ENCODE results near the gene PRR20G. TPM values are rescaled to one million over a fixed set of nuclear protein-coding genes. Genes with fewer than 3 reads are reported as not detected.

PRR20G gene
- total and polyA plus RNA-seq, 10 of the 15 experiments (the other 5 are each of a cell fraction or from before 2014, with no cell fraction given), result not detected

DNA sequence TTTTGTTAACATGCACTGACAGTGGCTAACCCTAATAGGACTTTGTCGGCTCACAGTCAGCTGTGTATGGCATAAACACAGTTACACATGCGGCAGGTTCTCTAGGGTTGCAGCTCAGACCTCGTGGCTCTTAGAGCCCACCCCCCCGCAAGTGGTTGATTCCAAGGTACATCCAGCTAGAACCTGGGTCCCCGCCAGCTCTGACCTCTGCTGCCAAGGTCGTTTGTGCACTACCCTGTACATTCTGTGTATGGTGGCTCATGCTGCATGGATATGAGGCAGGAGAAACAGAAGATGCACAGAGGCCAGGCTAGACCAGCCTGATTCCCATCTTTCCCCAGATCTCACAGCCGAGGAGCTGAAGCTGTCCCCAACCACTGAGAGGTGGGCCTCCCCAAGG lies 25.9 kb downstream of the PRR20G start:
- no peak for ATAC-seq
- no peak overlapping the region for H3K27ac ChIP-seq (ENCODE audit: control insufficient read depth, insufficient read depth)

More for the DNA sequence above, 25.9 kb downstream of the PRR20G start:
- H3K9ac ChIP-seq (ENCODE audit: control insufficient read depth, insufficient read depth, low read length), result no peak overlapping the region
- RAD21 ChIA-PET (ENCODE audit: unreplicated experiment), result interaction anchor here (1.0 kb wide), 1 partner anchor 20 kb away, joined by 3 read pairs; no protein-coding TSS in a partner anchor
- H3K27me3 ChIP-seq (replicated peaks in 1 of 2; ENCODE audit: control insufficient read depth in 2 of 2, insufficient read depth in 2 of 2, low read length in 1 of 2), result no peaks in the 10 kb centered on the region; a peak in 2 of 4 replicates
- BruUV-seq (replicated peaks), result no TSS peak
- H3K4me3 ChIP-seq, result no peak overlapping the region
- DNase-seq (ENCODE audit: low read depth, low spot score), result no peak
- POLR2A ChIA-PET, result no interaction called here
- SMC1A ChIA-PET (ENCODE audit: uncharacterized antibody, unreplicated experiment), result no interaction called here
- H2AFZ ChIP-seq (ENCODE audit: control insufficient read depth, low read depth, low read length), result no peak overlapping the region
- TF ChIP-seq NRF1 (conservative IDR thresholded peaks at IDR 0.05; ENCODE audit: low read depth, low read length) (no peak), CHD1 (IDR thresholded peaks at IDR 0.05; ENCODE audit: low read depth, low read length) (no peak), RCOR1 (conservative IDR thresholded peaks at IDR 0.05; ENCODE audit: low read depth, low read length) (no peak), TCF3 (IDR thresholded peaks at IDR 0.05; ENCODE audit: borderline replicate concordance, insufficient read depth, low read depth, low read length) (no peak), RBBP5 (conservative IDR thresholded peaks at IDR 0.05) (no peak), ZNF274 (IDR thresholded peaks at IDR 0.05; ENCODE audit: insufficient read depth, insufficient read length) (no peak), RUNX3 (IDR thresholded peaks at IDR 0.05; ENCODE audit: low read length) (no peak), ZNF217 (IDR thresholded peaks at IDR 0.05) (no peak), NR2C2 (IDR thresholded peaks at IDR 0.05; ENCODE audit: borderline replicate concordance, control insufficient read depth, insufficient read length, low read depth) (no peak), CBX3 (IDR thresholded peaks at IDR 0.05; ENCODE audit: borderline replicate concordance, low read depth) (no peak), RFX5 (IDR thresholded peaks at IDR 0.05; ENCODE audit: low read depth, low read length) (no peak), SMAD1 (IDR thresholded peaks at IDR 0.05; ENCODE audit: low read depth, partially characterized antibody) (no peak), ATF7 (IDR thresholded peaks at IDR 0.05; ENCODE audit: low read depth) (no peak), TAF1 (IDR thresholded peaks at IDR 0.05; ENCODE audit: borderline replicate concordance, low read depth, low read length) (no peak), TCF12 (IDR thresholded peaks at IDR 0.05; ENCODE audit: low read depth, low read length) (no peak)
- TF ChIP-seq, protein P1, sequence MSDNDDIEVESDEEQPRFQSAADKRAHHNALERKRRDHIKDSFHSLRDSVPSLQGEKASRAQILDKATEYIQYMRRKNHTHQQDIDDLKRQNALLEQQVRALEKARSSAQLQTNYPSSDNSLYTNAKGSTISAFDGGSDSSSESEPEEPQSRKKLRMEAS (IDR thresholded peaks at IDR 0.05; ENCODE audit: low read depth, low read length), result no peak
- TF ChIP-seq, protein P2, sequence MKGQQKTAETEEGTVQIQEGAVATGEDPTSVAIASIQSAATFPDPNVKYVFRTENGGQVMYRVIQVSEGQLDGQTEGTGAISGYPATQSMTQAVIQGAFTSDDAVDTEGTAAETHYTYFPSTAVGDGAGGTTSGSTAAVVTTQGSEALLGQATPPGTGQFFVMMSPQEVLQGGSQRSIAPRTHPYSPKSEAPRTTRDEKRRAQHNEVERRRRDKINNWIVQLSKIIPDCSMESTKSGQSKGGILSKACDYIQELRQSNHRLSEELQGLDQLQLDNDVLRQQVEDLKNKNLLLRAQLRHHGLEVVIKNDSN (IDR thresholded peaks at IDR 0.05; ENCODE audit: borderline replicate concordance, extremely low read length, insufficient read depth, low read depth, low read length), result no peak
- TF ChIP-seq, protein P3, sequence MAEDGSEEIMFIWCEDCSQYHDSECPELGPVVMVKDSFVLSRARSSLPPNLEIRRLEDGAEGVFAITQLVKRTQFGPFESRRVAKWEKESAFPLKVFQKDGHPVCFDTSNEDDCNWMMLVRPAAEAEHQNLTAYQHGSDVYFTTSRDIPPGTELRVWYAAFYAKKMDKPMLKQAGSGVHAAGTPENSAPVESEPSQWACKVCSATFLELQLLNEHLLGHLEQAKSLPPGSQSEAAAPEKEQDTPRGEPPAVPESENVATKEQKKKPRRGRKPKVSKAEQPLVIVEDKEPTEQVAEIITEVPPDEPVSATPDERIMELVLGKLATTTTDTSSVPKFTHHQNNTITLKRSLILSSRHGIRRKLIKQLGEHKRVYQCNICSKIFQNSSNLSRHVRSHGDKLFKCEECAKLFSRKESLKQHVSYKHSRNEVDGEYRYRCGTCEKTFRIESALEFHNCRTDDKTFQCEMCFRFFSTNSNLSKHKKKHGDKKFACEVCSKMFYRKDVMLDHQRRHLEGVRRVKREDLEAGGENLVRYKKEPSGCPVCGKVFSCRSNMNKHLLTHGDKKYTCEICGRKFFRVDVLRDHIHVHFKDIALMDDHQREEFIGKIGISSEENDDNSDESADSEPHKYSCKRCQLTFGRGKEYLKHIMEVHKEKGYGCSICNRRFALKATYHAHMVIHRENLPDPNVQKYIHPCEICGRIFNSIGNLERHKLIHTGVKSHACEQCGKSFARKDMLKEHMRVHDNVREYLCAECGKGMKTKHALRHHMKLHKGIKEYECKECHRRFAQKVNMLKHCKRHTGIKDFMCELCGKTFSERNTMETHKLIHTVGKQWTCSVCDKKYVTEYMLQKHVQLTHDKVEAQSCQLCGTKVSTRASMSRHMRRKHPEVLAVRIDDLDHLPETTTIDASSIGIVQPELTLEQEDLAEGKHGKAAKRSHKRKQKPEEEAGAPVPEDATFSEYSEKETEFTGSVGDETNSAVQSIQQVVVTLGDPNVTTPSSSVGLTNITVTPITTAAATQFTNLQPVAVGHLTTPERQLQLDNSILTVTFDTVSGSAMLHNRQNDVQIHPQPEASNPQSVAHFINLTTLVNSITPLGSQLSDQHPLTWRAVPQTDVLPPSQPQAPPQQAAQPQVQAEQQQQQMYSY (CRISPR knock-in tag; IDR thresholded peaks at IDR 0.05), result no peak
- TF ChIP-seq, protein P4, sequence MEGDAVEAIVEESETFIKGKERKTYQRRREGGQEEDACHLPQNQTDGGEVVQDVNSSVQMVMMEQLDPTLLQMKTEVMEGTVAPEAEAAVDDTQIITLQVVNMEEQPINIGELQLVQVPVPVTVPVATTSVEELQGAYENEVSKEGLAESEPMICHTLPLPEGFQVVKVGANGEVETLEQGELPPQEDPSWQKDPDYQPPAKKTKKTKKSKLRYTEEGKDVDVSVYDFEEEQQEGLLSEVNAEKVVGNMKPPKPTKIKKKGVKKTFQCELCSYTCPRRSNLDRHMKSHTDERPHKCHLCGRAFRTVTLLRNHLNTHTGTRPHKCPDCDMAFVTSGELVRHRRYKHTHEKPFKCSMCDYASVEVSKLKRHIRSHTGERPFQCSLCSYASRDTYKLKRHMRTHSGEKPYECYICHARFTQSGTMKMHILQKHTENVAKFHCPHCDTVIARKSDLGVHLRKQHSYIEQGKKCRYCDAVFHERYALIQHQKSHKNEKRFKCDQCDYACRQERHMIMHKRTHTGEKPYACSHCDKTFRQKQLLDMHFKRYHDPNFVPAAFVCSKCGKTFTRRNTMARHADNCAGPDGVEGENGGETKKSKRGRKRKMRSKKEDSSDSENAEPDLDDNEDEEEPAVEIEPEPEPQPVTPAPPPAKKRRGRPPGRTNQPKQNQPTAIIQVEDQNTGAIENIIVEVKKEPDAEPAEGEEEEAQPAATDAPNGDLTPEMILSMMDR (IDR thresholded peaks at IDR 0.05 in 2 of 3, conservative IDR thresholded peaks at IDR 0.05 in 1 of 3; ENCODE audit: control insufficient read depth in 2 of 3, extremely low read depth in 1 of 3, insufficient read depth in 1 of 3, low read depth in 3 of 3, low read length in 3 of 3), result no peak
- CTCF ChIA-PET, result no interaction called here
- no peaks in the 10 kb centered on the region for H4K20me1 ChIP-seq (ENCODE audit: control insufficient read depth, insufficient read depth)
- intact Hi-C loops (cut with micrococcal nuclease; ENCODE audit: unreplicated experiment) (no loop called here), in situ Hi-C loops (cut with MboI) (no loop called here)
- no peak overlapping the region for H3K4me2 ChIP-seq (ENCODE audit: control insufficient read depth, insufficient read depth)
- no peaks in the 10 kb centered on the region for H3K9me3 ChIP-seq (replicated peaks; ENCODE audit: control insufficient read depth, insufficient read depth, low read length)
- no peak for FAIRE-seq
- H3K4me1 ChIP-seq (ENCODE audit: control insufficient read depth, insufficient read depth, low read length), result no peaks in the 10 kb centered on the region
- no peaks in the 10 kb centered on the region for H3K36me3 ChIP-seq (ENCODE audit: control insufficient read depth in 2 of 2, insufficient read depth in 2 of 2, low read length in 1 of 2)
- 27% methylated on average over 7 of the region's 7 CpGs for WGBS (ENCODE audit: insufficient coverage, insufficient replicate concordance, low lambda C conversion rate, missing lambda C conversion rate)
- H3K79me2 ChIP-seq (ENCODE audit: control insufficient read depth, insufficient read depth, low read length), result no peaks in the 10 kb centered on the region
